ENCODE data around the gene CPNE6.

CPNE6 gene

GRCh38 chr14:24053548-24054323 is 17.6 kb upstream of the CPNE6 start:
- no peak overlapping the region for H3K9ac ChIP-seq (ENCODE audit: low read length)
- no peaks in the 10 kb centered on the region for H3K79me2 ChIP-seq (ENCODE audit: insufficient read depth, low read length)
- no peak overlapping the region for H3K27ac ChIP-seq (ENCODE audit: low read depth, low read length)
- no peaks in the 10 kb centered on the region for H4K20me1 ChIP-seq (ENCODE audit: low read depth, low read length)
- no peak overlapping the region for H2AFZ ChIP-seq (ENCODE audit: low read depth, low read length, severe bottlenecking)
- no peak overlapping the region for H3K4me3 ChIP-seq (ENCODE audit: insufficient read depth, low read length, poor library complexity, severe bottlenecking)
- no peaks in the 10 kb centered on the region for H3K27me3 ChIP-seq (ENCODE audit: low read length)
- no peak for TF ChIP-seq CTCF (IDR thresholded peaks at IDR 0.05; ENCODE audit: insufficient read depth, low read length, poor library complexity, severe bottlenecking)
- TF ChIP-seq EZH2phosphoT487 (conservative IDR thresholded peaks at IDR 0.05; ENCODE audit: low read length) = no peak
- H3K4me2 ChIP-seq (ENCODE audit: low read depth, low read length, poor library complexity, severe bottlenecking) = no peak overlapping the region
- H3K9me2 ChIP-seq (replicated peaks; ENCODE audit: insufficient read depth, low read length) = no peaks in the 10 kb centered on the region
- no peaks in the 10 kb centered on the region for H3K9me3 ChIP-seq (ENCODE audit: insufficient read depth, low read length)
- no peaks in the 10 kb centered on the region for H3F3A ChIP-seq (ENCODE audit: insufficient read depth)
- no peaks in the 10 kb centered on the region for H3K36me3 ChIP-seq (ENCODE audit: low read length)

- Histone ChIP-seq H3K27ac (ENCODE audit: low read depth, low read length) (no peak overlapping the region), H3K9me2 (replicated peaks; ENCODE audit: insufficient read depth, low read length) (no peaks in the 10 kb centered on the region), H3F3A (ENCODE audit: insufficient read depth) (no peaks in the 10 kb centered on the region), H3K9me3 (ENCODE audit: insufficient read depth, low read length) (no peaks in the 10 kb centered on the region), H4K20me1 (ENCODE audit: low read depth, low read length) (no peaks in the 10 kb centered on the region), H2AFZ (ENCODE audit: low read depth, low read length, severe bottlenecking) (no peak overlapping the region), H3K36me3 (ENCODE audit: low read length) (no peaks in the 10 kb centered on the region), H3K27me3 (ENCODE audit: low read length) (no peaks in the 10 kb centered on the region), H3K9ac (ENCODE audit: low read length) (no peak overlapping the region), H3K4me2 (ENCODE audit: low read depth, low read length, poor library complexity, severe bottlenecking) (no peak overlapping the region), H3K79me2 (ENCODE audit: insufficient read depth, low read length) (no peaks in the 10 kb centered on the region), H3K4me3 (ENCODE audit: insufficient read depth, low read length, poor library complexity, severe bottlenecking) (no peak overlapping the region)
- no peak for TF ChIP-seq CTCF (IDR thresholded peaks at IDR 0.05; ENCODE audit: insufficient read depth, low read length, poor library complexity, severe bottlenecking)
- TF ChIP-seq EZH2phosphoT487 (conservative IDR thresholded peaks at IDR 0.05; ENCODE audit: low read length) = no peak
Observed at GRCh38 chr14:24054324-24054641, 17.1 kb upstream of the CPNE6 start.

GRCh38 chr14:24054646-24055045 is 16.7 kb upstream of the CPNE6 start:
- Histone ChIP-seq H3K4me2 (ENCODE audit: low read depth, low read length, poor library complexity, severe bottlenecking) (no peak overlapping the region), H3K9me2 (replicated peaks; ENCODE audit: insufficient read depth, low read length) (no peaks in the 10 kb centered on the region), H3K27ac (ENCODE audit: low read depth, low read length) (no peak overlapping the region), H4K20me1 (ENCODE audit: low read depth, low read length) (no peaks in the 10 kb centered on the region), H2AFZ (ENCODE audit: low read depth, low read length, severe bottlenecking) (no peak overlapping the region), H3K27me3 (ENCODE audit: low read length) (no peaks in the 10 kb centered on the region), H3K9ac (ENCODE audit: low read length) (no peak overlapping the region), H3K9me3 (ENCODE audit: insufficient read depth, low read length) (no peaks in the 10 kb centered on the region), H3K4me3 (ENCODE audit: insufficient read depth, low read length, poor library complexity, severe bottlenecking) (no peak overlapping the region), H3K79me2 (ENCODE audit: insufficient read depth, low read length) (no peaks in the 10 kb centered on the region), H3F3A (ENCODE audit: insufficient read depth) (no peaks in the 10 kb centered on the region), H3K36me3 (ENCODE audit: low read length) (no peaks in the 10 kb centered on the region)
- no peak for TF ChIP-seq CTCF (IDR thresholded peaks at IDR 0.05; ENCODE audit: insufficient read depth, low read length, poor library complexity, severe bottlenecking)
- no peak for TF ChIP-seq EZH2phosphoT487 (conservative IDR thresholded peaks at IDR 0.05; ENCODE audit: low read length)
